Neural progenitor cell (in vitro differentiated cells): ENCODE data around the gene PAX7. TPM values are rescaled to one million over a fixed set of nuclear protein-coding genes. Genes with fewer than 3 reads are reported as not detected.
A peak's percentile ranks its signal among the peaks of the same experiment; 100 is the strongest.

ENCODE experiments used
- DNase-seq: peaks from one replicate; pipeline ENCODE4 v3.0.0-alpha.2; 2016; ENCODE audit warnings: low spot score
- H2AFZ ChIP-seq: fragments of 200-600 bp; sonication (generic); replicated peaks from 2 replicates; pipeline ENCODE4 v1.6.1; 2016; ENCODE audit warnings: antibody characterized with exemption
- H3F3A ChIP-seq: fragments of 200-600 bp; sonication (generic); 2 replicates; pipeline ENCODE4 v1.6.1; 2016; ENCODE audit warnings: antibody characterized with exemption, low read depth
- H3K27ac ChIP-seq: fragments of 200-600 bp; sonication (generic); 2 replicates; pipeline ENCODE4 v1.5.1; 2016; ENCODE audit warnings: mild to moderate bottlenecking
- H3K27me3 ChIP-seq: fragments of 200-600 bp; sonication (generic); 2 replicates; pipeline ENCODE4 v1.6.1; 2016; ENCODE audit warnings: mild to moderate bottlenecking, moderate library complexity
- H3K36me3 ChIP-seq: fragments of 200-600 bp; sonication (generic); 2 replicates; pipeline ENCODE4 v1.5.1; 2016
- H3K4me1 ChIP-seq: fragments of 200-600 bp; sonication (generic); 2 replicates; pipeline ENCODE4 v1.6.1; 2016; ENCODE audit warnings: mixed run types
- H3K4me2 ChIP-seq: fragments of 200-600 bp; sonication (generic); 2 replicates; pipeline ENCODE4 v1.6.1; 2016
- H3K4me3 ChIP-seq: fragments of 200-600 bp; sonication (generic); 2 replicates; pipeline ENCODE4 v1.5.1; 2016
- H3K79me2 ChIP-seq: fragments of 200-600 bp; sonication (generic); 2 replicates; pipeline ENCODE4 v1.6.1; 2016; ENCODE audit warnings: low read depth
- H3K9ac ChIP-seq: fragments of 200-600 bp; sonication (generic); 2 replicates; pipeline ENCODE4 v1.6.1; 2016
- H3K9me3 ChIP-seq: fragments of 200-600 bp; sonication (generic); 2 replicates; pipeline ENCODE4 v1.5.1; 2016; ENCODE audit warnings: low read depth
- H4K20me1 ChIP-seq: fragments of 200-600 bp; sonication (generic); 2 replicates; pipeline ENCODE4 v1.6.1; 2016; ENCODE audit warnings: low read depth
- H3K27ac Mint-ChIP-seq: 3 replicates; pipeline ENCODE4 v1.8.0; 2021; ENCODE audit warnings: mixed read lengths
- H3K27me3 Mint-ChIP-seq: 2 replicates; pipeline ENCODE4 v1.8.0; 2022; ENCODE audit warnings: low read depth, mild to moderate bottlenecking, inconsistent platforms, moderate library complexity, mixed read lengths; ENCODE audit not compliant: insufficient read depth
- H3K36me3 Mint-ChIP-seq: 3 replicates; pipeline ENCODE4 v1.8.0; 2021; ENCODE audit warnings: mixed read lengths
- H3K4me1 Mint-ChIP-seq: 3 replicates; pipeline ENCODE4 v1.8.0; 2021; ENCODE audit warnings: mixed read lengths
- H3K4me3 Mint-ChIP-seq: 3 replicates; pipeline ENCODE4 v1.8.0; 2021; ENCODE audit warnings: mild to moderate bottlenecking, moderate library complexity, mixed read lengths
- H3K9me3 Mint-ChIP-seq: 3 replicates; pipeline ENCODE4 v1.8.0; 2020; ENCODE audit warnings: mixed read lengths
- CTCF ChIP-seq: fragments of 200-600 bp; sonication (generic); IDR thresholded peaks from 2 replicates; pipeline ENCODE4 v1.5.1; 2017; ENCODE audit warnings: antibody characterized with exemption, mild to moderate bottlenecking
- EZH2 ChIP-seq: fragments of 200-600 bp; sonication (generic); IDR thresholded peaks from 2 replicates; pipeline ENCODE4 v1.6.1; 2017; ENCODE audit warnings: antibody characterized with exemption, mild to moderate bottlenecking, moderate library complexity
- EZH2phosphoT487 ChIP-seq: fragments of 200-600 bp; sonication (generic); IDR thresholded peaks from 2 replicates; pipeline ENCODE4 v1.6.1; 2017; ENCODE audit warnings: antibody characterized with exemption
- total RNA-seq: library from RNA; depleted of rRNA; stranded (reverse); fragments of >200 nt; gene quantifications from 2 replicates; pipeline ENCODE4 v1.2.3, GENCODE V29; 2015; ENCODE audit warnings: low replicate concordance

PAX7 gene
- total RNA-seq, 1 donor from 2014 or later, result 0.06 TPM

- TF ChIP-seq CTCF (peak; percentile 64), EZH2 (peak; percentile 99), EZH2phosphoT487 (peak; percentile 97)
- Histone ChIP-seq H3F3A (peaks cover 66% of the 10 kb centered on the region), H4K20me1 (peaks cover 99% of the 10 kb centered on the region), H3K9me3 (no peaks in the 10 kb centered on the region), H3K9ac (no peak overlapping the region), H3K27me3 (peaks cover 100% of the 10 kb centered on the region), H3K36me3 (no peaks in the 10 kb centered on the region), H3K4me1 (peaks cover 63% of the 10 kb centered on the region), H2AFZ (no peak overlapping the region), H3K79me2 (no peaks in the 10 kb centered on the region), H3K4me3 (peak overlapping the region; percentile 16), H3K27ac (no peak overlapping the region), H3K4me2 (peak overlapping the region; percentile 59)
- peaks cover 4% of the 10 kb centered on the region for H3K36me3 Mint-ChIP-seq
- H3K27me3 Mint-ChIP-seq, result peaks cover 88% of the 10 kb centered on the region
- peak; percentile 88 for DNase-seq
- H3K9me3 Mint-ChIP-seq, result no peaks in the 10 kb centered on the region
- H3K27ac Mint-ChIP-seq, result no peak overlapping the region
- H3K4me1 Mint-ChIP-seq, result peaks cover 81% of the 10 kb centered on the region
- H3K4me3 Mint-ChIP-seq, result peak overlapping the region; percentile 69
These were observed 5.4 kb downstream of the PAX7 start for GRCh38 chr1:18635891-18636595.

- Histone ChIP-seq H4K20me1 (peaks cover 99% of the 10 kb centered on the region), H3K27me3 (peaks cover 100% of the 10 kb centered on the region), H3K27ac (no peak overlapping the region), H3K4me1 (peaks cover 65% of the 10 kb centered on the region), H3K9ac (no peak overlapping the region), H3K4me2 (peak overlapping the region; percentile 59), H3K79me2 (no peaks in the 10 kb centered on the region), H3K36me3 (no peaks in the 10 kb centered on the region), H3F3A (peaks cover 67% of the 10 kb centered on the region), H3K9me3 (no peaks in the 10 kb centered on the region), H2AFZ (no peak overlapping the region), H3K4me3 (peak overlapping the region; percentile 16)
- H3K27ac Mint-ChIP-seq, result no peak overlapping the region
- DNase-seq, result peak; percentile 54
- peaks cover 86% of the 10 kb centered on the region for H3K4me1 Mint-ChIP-seq
- H3K9me3 Mint-ChIP-seq, result no peaks in the 10 kb centered on the region
- H3K36me3 Mint-ChIP-seq, result peaks cover 4% of the 10 kb centered on the region
- TF ChIP-seq EZH2phosphoT487, result peak; percentile 83
- peak; percentile 94 for TF ChIP-seq EZH2
- TF ChIP-seq CTCF, result no peak
- peaks cover 93% of the 10 kb centered on the region for H3K27me3 Mint-ChIP-seq
- peak overlapping the region; percentile 81 for H3K4me3 Mint-ChIP-seq
These were observed 6.2 kb downstream of the PAX7 start for GRCh38 chr1:18636596-18637508.

DNA sequence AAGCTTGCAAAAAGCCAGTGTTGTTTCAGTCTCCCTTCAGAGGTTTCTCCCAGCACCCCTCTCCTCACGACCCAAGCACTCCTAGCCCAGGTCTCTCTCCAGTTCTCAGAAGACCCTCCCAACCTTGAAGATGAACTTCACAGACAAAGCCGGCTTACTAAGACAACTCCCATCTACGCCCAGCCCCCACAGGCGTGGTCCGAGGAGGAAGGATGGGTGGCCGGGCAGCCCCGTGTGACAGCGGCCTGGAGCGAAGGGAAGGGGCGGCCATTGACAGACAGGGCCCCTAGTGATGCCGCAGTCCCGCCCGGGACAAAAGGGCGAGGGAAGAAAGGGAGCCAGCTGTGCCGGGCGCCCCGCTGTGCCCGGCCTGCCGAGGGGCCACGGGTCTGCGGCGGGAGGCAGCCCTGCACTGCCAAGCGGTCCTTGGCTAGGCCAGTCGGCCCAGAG is 6.9 kb downstream of the PAX7 start:
- no peak overlapping the region for H2AFZ ChIP-seq
- H3K36me3 ChIP-seq, result no peaks in the 10 kb centered on the region
- no peaks in the 10 kb centered on the region for H3K79me2 ChIP-seq
- no peak overlapping the region for H3K27ac ChIP-seq
- H3K36me3 Mint-ChIP-seq, result peaks cover 4% of the 10 kb centered on the region
- no peaks in the 10 kb centered on the region for H3K9me3 Mint-ChIP-seq
- peaks cover 99% of the 10 kb centered on the region for H4K20me1 ChIP-seq
- H3K27ac Mint-ChIP-seq, result no peak overlapping the region
- TF ChIP-seq EZH2, result peak; percentile 76
- TF ChIP-seq CTCF, result no peak
- peak; percentile 56 for TF ChIP-seq EZH2phosphoT487
- peak overlapping the region; percentile 81 for H3K4me3 Mint-ChIP-seq
- H3K27me3 Mint-ChIP-seq, result peaks cover 90% of the 10 kb centered on the region
- H3K4me1 ChIP-seq, result peaks cover 65% of the 10 kb centered on the region
- H3K4me2 ChIP-seq, result peak overlapping the region; percentile 59
- H3K9ac ChIP-seq, result no peak overlapping the region
- H3K4me1 Mint-ChIP-seq, result peaks cover 84% of the 10 kb centered on the region
- H3K9me3 ChIP-seq, result no peaks in the 10 kb centered on the region
- peak; percentile 84 for DNase-seq
- no peak overlapping the region for H3K4me3 ChIP-seq
- H3F3A ChIP-seq, result peaks cover 67% of the 10 kb centered on the region
- peaks cover 100% of the 10 kb centered on the region for H3K27me3 ChIP-seq
